GM21515 (cell line): ENCODE measurements around the gene THRSP.
"Not testable (repeated sequence)": the region's sequence is repeated elsewhere in the genome, so short reads cannot be mapped to it uniquely, and the experiment has no call there.

Source experiments
- ATAC-seq: cut with Tn5 transposase; IDR thresholded peaks from one replicate; pipeline ENCODE4 v1.9.1; 2021; ENCODE audit not compliant: unreplicated experiment

THRSP gene

DNA sequence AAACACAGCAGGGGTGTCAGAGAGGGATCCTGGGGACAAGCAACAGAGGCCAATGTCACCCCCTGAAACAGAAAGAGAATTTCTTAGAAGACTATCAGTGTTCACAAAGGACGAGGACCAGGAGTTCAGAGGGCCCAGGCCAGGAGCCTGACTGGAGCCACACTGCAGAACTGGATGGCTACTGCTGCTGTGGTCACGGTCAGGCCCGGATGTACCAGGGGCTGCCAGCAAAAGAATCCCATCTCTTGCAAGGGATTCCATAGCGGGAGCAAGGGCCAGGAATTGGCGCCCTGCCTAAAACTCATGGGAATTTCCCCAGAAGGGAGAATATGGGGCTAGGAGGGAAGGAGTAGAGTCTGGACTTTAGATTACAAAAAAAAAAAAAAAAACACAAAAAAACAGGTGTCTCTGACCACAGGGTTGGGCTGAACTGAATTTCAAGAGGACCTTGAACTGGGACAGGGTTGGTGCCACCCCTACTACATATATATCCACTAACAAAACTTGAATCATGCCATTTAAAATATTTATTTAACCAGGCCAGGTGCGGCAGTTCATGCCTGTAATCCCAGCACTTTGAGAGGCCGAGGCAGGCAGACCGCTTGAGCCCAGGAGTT lies 24.9 kb upstream of the THRSP start:
- no peak for ATAC-seq

DNA sequence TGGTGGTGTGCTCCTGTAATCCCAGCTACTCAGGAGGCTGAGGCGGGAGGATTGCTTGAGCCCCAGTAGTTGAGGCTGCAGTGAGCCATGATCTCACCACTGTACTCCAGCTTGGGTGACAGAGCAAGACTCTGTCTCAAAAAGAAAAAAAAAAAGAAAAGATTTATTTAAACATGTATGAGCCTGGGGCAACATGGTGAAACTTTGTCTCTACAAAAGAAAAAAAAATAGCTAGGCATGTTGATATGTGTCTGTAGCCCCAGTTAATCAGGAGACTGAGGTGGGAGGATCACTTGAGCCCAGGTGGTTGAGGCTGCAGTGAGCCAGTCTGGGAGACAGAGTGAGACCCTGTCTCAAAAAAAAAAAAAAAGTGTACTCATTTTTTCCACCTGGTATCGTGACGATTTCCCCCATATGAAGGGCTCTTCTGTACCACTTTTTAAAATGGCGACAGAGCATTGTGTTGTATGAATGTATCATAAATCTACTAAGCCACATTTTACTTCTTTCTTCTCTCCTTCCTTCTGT lies 24.2 kb upstream of the THRSP start:
- ATAC-seq, result no peak

DNA sequence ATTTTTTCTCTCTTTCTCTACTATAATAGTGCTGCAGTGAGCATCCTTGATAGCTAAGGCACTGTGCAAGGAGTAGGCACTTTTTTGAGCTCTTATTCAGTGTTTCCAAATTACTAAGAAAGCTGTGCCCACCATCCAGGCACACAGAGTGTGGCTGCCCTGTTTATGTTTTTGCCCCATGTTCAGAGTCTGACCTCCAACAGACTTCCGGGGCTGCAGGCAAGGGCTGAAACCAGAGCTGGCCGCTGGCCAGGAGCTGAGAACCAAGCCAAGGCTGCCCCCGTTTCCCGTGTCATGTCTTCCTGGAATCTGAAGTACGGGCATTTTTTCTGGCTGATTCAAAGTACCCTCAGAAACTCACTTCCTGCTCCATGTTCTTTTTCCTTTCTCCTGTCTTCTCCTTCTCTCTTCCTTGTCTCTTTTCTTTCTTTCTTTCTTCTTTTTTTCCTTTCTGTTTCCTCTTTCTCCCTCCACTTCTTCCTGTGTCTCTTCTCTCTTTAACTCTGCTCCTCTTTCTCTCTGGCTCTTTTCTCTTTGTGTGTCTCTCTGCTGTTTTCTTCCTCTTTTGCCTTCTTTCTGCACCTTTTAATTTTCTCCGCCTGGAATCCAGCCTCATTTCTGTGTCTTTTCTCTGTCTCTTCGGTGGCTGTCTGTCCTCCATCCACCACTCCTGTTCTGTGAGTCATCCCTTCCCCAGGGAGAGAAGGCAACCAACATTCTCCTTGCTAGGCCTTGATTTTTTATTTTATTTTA lies 23.6 kb upstream of the THRSP start:
- ATAC-seq, result no peak

DNA sequence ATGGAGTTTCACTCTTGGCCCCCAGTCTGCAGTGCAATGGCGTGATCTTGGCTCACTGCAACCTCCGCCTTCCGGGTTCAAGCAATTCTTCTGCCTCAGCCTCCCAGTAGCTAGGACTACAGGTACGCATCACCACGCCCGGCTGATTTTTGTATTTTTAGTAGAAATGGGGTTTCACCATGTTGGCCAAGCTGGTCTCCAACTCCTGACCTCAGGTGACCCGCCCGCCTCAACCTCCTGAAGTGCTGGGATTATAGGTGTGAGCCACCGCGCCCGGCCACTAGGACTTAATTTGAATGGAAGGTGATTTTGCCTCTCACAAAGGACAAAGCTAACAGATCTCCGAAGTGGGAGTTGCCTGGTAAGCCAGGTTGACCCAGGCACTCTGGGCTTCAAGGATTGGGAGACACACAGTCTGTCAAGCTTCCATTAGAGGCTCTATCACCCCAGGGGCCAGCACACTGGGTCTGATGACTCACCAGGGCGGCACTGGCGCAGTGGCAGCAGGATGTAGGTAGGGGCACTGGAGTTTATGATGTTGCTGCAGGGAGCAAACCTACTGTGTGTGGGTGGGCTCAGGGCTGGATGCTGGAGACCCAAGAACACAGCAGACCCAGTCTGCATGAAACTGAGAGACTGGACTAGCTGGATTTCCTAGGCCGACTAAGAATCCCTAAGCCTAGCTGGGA lies 22.8 kb upstream of the THRSP start:
- ATAC-seq, result no peak

DNA sequence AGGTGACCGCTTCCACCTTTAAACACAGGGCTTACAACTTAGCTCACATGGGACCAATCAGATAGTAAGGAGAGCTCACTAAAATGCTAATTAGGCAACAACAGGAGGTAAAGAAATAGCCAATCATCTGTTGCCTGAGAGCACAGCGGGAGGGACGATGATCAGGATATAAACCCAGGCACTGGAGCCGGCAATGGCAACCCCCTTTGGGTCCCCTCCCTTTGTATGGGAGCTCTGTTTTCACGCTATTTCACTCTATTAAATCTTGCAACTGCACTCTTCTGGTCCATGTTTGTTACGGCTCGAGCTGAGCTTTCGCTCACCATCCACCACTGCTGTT lies 22.3 kb upstream of the THRSP start:
- ATAC-seq, result not testable (repeated sequence)

DNA sequence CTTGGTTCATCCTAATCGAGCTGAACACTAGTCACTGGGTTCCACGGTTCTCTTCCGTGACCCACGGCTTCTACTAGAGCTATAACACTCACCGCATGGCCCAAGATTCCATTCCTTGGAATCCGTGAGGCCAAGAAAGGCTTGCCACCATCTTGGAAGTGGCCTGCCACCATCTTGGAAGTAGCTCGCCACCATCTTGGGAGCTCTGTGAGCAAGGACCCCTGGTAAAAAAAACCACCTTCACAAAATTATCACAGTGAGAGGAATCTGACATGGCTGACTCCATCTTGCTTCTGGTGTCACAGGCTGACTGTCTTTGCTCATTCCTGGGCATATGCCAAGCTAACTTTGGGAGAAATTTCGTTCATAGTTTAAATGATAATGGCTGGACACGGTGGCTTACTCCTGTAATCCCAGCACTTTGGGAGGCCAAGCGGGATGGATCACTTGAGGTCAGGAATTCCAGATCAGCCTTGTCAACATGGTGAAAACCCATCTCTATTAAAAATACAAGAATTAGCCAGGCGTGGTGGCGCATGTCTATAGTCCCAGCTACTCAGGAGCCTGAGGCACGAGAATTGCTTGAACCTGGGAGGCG lies 21.7 kb upstream of the THRSP start:
- ATAC-seq, result no peak

DNA sequence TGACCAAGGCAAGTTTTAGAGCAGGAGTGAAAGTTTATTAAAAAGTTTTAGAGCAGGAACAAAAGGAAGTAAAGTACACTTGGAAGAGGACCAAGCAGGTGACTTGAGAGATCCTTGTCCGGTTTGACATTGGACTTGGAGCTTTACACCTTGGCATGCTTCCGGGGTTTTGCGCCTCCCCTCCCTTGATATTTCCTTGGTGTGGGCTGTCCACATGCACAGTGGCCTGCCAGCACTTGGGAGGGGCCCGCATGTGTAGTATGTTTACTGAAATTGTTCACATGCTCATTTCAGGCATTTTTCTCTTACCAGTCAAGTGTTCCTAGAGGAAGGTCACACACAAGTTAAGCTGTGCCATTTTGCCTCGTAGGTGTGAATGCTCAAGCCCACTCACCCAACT lies 19.0 kb upstream of the THRSP start:
- no peak for ATAC-seq

DNA sequence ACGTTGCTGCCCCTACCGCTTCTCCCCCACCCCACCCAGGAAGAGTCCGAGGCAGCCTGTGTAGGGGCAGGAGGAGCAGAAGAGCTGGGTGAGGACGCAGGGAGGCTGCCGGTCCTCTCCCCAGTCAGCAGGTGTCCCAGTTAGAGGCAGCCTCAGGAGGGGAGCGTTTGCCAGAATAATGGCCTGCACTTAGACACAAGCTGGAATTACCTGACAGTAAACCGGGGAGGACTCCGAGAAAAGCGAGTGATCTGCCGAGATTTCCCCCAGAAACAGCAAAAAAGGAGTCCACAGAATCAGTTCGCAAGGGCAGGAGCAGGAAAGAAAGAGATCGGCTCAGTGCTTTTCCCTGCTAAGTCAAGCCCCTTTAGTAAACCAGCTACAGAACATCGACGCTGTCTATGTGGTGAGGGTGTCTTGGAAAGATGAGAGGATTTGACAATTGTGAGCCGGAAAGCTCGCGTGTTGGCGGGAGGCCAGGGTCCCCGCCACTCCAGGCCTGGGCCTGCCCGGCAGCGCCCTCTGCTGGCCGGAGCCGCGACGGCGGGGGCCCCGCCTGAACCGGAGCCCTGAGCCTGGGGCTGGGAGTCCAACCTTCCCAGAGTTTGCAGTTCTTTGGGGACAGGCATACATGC lies 17.7 kb upstream of the THRSP start:
- peak; percentile 69 for ATAC-seq

DNA sequence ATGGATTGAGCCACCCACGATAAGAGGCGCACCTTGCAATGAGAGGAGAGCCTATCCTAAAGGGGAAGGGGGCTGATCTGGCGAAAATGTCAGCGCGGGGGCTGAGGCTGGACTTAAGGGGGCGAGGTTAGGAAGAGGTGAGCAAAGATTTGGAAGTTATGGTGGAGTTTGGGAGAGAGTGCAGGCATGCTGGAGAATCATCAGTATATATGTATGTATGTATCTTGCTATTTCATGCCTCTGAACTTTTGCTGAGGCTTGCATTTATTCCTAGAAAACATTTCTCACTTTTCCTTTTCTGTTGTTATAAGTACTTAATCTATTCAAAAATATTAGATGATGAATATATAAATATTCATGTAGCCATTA lies 17.2 kb upstream of the THRSP start:
- ATAC-seq, result no peak

DNA sequence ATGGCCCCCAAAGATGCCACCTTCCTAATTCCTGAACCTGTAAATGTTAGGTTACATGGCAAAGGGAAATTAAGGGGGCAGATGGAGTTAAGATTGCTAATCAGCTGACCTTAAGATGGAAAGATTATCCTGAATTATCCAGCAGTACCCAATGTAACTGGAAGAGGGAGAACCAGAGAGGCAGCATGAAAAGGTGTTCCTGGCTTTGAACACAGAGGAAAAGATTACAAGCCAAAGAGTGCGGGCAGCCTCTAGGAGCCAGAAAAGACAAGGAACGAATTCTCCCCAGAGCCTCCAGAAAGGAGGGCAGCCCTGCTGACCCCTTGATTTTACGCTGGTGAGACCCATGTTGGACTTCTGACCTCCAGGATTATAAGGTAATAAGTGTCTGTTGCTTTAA lies 15.1 kb upstream of the THRSP start:
- no peak for ATAC-seq

DNA sequence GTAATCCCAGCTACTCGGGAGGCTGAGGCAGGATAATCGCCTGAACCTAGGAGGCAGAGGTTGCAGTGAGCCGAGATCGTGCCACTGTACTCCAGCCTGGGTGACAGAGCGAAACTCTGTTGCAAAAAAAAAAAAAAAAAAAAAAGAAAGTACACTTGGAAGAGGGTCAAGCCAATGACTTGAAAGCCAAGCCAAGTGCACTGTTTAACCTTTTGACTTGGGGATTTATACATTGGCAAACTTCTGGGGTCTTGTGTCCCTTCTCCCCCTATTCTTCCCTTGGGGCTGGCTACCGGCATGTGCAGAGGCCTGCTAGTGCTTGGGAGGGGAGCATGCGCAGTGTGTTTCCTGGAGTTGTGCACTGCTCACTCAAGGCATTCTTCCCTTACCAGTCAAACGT lies 14.3 kb upstream of the THRSP start:
- ATAC-seq, result no peak

DNA sequence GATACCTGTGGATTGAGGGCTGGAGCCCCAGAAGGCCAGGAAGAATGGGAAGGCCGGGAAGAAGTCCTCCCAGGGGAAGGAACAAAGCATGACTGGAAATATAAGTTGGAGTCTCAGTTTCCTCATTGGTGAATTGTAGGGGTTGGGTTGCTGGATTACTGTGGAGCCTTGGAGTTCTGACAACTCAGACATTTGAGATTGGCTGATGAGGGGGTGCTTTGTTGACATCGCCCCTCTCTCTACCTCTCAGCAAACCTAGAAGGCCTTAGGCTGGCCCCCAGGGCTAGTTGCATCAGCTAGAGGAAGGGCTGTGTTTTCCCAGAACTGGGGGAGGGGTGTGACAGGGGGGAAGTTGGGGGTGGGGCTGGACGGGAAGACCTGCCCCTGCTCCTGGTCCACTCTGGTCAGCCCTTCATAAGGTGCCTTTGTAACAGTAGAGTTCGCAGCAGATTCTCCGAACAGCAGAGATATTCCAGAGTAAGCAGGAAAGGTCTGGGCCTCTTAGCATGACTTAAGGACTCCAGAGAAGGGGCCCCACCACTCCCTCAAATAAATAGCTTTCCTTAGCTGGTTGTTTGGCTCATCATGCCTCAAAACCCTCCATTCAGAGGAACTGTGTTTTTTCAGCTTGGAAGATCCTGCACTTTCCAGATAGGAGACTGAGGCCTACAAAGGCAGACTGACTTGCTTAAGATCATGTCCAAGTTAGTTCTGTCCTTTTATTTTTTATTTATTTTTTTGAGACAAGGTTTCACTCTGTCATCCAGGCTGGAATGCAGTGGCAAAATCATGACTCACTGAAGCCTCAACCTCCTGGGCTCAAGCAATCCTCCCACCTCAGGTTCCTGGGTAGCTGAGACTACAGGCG lies 12.5 kb upstream of the THRSP start:
- ATAC-seq, result no peak

DNA sequence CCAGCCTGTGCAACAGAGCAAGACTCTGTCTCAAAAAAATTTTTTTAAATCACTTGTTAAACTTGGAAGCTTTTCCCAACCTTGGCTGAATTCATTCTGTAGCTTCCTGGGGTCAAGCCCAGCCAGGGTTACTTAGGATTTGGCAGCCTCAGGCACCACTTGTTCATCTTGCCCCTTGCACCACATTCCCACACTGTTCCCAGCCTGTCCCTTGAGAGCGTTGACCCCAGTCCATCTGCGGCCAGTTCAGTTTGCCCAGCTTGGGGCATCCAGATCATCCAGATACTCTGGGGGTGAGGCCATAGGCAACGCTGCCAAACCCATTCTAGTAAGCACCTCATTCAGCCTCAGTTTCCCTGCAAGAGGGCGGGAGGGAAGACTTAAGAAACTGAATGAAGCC lies 8.7 kb upstream of the THRSP start:
- ATAC-seq, result no peak

DNA sequence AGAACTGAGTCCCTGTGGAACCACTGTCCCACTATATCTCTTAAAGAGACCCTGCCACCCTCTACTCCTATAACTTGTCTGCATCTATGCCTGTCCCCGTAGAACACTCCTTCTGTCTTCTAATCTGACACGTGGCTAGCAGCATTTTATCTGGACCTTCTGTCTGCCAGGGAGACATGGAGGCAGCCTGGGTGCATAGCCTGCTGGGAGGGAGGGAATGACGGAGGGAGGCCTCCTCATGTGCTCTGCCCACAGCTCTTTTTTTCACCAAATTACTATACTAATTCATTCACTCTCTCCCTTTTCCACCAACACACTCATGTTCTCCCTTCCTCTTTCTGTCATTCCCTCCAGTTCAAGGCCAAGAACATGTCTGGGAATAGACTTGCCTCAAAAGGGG lies 7.6 kb upstream of the THRSP start:
- ATAC-seq, result no peak

DNA sequence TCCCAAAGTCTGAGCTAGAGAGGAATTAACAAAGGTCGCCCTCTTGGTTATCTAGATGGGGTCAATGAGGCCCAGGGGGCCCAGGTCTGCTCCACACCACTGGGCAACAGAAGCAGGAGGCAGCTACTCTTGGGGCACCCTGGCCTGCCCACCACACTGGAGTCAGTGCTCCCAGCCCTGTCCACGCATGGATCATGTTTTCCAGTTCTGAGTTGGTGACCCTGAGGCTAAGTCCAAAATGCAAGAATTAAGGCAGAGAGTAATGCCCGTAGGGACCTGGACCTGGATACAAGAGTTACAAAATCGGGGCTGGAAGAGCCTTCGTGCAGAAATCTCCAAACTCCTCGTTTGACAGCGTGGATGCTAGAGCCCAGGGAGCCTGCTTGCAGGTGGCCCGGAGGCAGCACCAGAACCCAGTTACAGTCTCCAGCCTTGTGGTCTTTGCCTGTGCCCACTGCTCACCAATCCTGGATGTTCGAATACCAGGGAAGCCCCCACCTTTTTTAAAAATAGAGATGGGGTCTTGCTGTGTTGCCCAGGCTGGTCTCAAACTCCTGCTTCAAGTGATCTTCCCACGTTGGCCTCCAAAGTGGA lies 6.1 kb upstream of the THRSP start:
- ATAC-seq, result no peak

DNA sequence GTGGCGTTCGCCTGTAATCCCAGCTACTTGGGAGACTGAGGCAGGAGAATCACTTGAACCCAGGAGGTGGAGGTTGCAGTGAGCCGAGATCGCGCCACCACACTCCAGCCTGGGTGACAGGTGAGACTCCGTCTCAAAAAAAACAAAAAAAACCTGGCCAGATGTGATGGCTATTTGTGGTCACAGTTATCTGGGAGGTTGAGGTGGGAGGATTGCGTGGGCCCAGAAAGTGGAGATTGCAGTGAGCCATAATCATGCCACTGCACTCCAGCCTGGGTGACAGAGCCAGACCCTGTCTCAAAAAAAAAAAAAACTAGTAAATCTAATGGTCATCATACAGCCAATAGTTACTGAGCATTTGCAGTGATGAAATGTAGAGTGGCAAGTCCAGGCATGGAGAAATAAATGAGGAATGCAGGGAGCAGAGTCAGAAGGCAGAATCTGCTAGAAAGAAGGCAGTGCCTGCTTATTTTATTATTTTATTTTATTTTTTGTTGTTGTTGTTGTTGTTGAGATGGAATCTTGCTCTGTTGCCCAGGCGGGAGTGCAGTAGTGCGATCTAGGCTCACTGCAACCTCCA lies 3.8 kb upstream of the THRSP start:
- ATAC-seq, result not testable (repeated sequence)

DNA sequence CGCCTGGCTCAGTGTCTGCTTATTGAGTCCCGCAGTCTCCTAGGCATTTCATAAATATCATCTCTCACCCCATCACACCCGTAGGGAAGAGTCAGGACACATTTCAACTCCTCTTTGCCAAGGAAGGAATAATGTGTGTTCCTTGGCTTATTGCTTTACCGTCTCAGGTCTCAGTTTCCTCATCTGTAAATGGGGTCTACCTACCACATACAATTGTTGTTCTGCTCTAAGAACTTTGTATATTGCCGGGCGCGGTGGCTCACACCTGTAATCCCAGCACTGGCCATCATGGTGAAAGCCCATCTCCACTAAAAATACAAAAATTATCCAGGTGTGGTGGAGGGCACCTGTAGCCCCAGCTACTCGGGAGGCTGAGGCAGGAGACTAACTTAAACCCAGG lies 3.1 kb upstream of the THRSP start:
- no peak for ATAC-seq

DNA sequence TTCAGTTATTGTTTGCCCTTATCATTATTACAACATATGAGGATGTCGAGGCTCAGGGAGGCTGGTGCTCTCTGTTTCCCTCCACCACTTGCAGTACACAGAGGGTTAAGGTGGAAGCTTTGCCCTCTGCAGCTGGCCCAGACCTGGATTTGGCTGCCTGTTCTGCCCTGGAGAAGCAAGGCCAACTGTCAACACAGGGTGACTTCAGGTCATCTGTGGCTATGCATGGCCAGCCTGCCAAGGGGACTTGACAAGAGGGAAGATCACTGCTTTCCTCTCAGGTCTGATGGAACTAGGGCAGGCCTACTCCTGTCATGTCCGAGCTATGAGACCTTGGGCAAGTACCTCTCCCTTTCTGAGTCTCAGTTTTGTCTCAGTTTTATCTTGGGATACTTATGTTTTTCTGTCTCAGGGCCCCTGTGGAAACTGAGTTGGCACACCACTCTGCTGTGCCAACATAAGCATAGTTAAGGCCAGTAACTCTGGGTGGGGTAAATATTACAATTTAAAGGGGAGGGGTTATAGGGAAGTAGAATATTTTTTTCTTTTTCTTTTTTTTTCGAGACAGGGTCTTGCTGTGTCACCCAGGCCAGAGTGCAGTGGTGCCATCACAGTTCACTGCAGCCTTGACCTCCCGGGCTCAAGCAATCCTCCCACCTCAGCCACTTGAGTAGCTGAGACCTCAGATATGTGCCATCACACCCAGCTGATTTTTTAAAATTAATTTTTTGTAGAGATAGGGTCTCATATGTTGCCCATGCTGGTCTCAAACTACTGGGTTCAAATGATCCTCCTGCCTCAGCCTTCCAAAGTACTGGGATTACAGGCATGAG lies 2.4 kb upstream of the THRSP start:
- no peak for ATAC-seq

DNA sequence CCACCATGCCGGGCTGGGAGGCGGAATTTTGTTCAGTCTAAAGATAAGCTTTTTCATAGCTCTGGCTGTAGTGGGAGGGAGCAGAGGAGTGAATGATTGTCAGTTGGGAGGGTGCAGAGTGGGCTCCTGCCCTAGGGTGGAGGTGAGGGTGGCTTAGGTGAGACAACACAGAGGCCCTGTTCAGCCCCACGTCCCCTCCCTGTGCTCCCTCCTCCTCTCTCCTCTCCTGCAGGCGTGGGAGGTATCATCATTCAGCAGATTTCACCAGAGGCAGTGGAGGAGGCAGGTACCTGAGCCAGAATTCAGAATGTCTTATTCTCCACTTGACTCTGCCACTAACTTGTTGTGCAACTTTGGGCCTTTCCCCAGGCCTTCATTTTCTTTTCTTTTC lies 1.7 kb upstream of the THRSP start:
- ATAC-seq, result no peak
